GM20000 (cell line): ENCODE measurements around the gene PLVAP.

Experiments
- DNase-seq: peaks from one replicate; pipeline ENCODE4 v3.0.0; 2012; ENCODE audit warnings: low spot score
- CTCF ChIP-seq: IDR thresholded peaks from 2 replicates; pipeline ENCODE4 v1.5.1; 2012; ENCODE audit warnings: mild to moderate bottlenecking, control low read depth; ENCODE audit errors: extremely low read depth, missing control alignments

PLVAP gene

DNA sequence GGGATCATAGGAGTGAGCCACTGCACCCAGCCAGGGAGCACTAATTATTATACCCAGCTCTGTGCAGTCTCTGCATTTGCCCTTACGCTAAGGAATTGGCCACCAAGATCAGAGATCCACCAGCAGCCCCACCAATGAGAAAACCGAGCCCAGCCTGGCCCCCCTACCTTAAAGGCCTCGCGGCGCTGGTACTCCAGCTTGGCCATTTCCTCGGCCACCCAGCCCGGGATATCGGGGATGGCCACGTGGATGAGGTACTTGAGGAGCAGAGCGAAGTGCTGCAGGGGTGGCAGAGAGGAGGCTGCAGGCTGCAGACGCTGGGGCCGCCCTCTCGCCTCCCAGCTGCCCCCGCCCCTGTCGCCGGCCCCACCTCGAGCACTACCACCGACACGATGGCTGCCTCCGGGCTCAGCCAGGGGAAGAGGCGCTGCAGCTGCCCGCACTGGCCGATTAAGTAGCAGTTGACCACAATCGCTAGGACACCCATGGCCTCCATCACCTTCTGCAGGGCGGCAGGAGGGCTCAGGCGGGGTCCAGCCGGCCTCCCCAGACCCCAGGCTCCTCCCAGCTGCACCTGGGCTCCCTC lies 50.0 kb downstream of the PLVAP start:
- TF ChIP-seq CTCF = no peak
- peak; percentile 37 for DNase-seq

DNA sequence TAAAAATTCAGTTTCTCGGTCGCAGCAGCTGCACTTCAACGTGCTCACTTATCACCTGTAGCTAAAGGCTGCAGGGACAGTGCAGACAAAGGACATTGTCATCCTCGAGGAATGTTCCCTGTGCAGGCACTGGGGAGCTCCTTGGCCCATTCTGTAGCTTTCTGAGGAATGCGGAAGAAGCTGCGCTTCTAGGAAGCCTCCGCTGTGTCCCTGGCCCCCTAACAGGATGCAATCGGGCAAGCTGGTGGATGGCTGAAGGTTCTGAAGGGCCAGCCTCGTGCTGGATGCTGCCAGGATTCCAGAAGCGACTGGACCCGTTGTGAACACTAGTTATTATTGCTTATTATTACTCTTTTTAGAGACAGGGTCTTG lies 50.6 kb downstream of the PLVAP start:
- TF ChIP-seq CTCF = no peak
- no peak for DNase-seq

- DNase-seq = no peak
- no peak for TF ChIP-seq CTCF
These were observed 51.1 kb downstream of the PLVAP start for GRCh38 chr19:17325881-17326594.

- no peak for TF ChIP-seq CTCF
- DNase-seq = no peak
These were observed 52.0 kb downstream of the PLVAP start for GRCh38 chr19:17325133-17325532.

DNA sequence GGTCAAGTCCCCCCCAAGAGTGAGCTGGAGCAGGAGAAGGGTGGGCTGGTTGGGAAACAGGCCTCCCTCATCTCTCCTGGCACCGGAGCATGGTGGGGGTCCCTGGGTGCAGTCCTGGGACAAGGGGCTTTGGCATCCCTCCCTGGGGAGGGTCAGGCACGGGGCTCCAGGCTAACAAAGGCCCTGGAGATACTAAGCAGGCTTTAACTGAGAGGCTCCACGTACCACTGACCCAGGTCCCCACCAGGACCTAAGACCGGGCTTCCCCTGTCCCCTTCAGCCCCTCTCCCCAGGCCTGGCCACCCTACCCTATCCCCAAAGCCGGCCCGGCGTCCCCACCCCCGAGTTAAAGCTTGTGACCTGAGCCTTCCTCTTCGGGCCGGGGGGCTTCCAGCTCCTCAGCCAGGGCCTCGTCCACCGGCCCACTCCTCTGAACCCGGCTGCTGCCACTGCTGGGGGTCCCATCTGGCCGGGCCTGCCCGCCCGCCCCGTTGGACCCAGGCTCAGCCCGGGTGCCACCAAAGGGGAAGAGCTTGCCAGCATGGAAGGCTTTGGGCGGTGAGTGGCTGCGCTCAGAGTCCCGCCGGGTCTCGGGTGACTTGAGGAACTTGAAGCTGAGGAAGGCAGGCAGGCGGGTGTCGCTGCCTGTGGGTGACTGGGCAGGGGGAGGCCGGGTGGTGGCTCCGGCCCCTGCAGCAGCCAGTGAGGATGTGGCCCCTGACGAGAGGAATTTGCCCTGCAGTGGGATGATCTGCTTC lies 52.6 kb downstream of the PLVAP start:
- DNase-seq = peak; percentile 55
- no peak for TF ChIP-seq CTCF

- peak; percentile 57 for DNase-seq
These were observed 53.2 kb downstream of the PLVAP start for GRCh38 chr19:17323964-17324332.

More at GRCh38 chr19:17323964-17324332, 53.2 kb downstream of the PLVAP start:
- no peak for TF ChIP-seq CTCF
